Chondrocyte (in vitro differentiated cells): Measurements from ENCODE around the gene WBP1L. TPM values are rescaled to one million over a fixed set of nuclear protein-coding genes. Genes with fewer than 3 reads are reported as not detected.

ENCODE experiments used
- DNase-seq: peaks from one replicate; pipeline ENCODE4 v3.0.0; 2021; ENCODE audit warnings: mixed read lengths, low spot score
- H3K27ac Mint-ChIP-seq: one replicate; pipeline ENCODE4 v1.8.0; 2021; ENCODE audit warnings: mild to moderate bottlenecking, moderate library complexity, mixed read lengths; ENCODE audit not compliant: unreplicated experiment
- H3K27me3 Mint-ChIP-seq: 2 replicates; pipeline ENCODE4 v1.8.0; 2021; ENCODE audit warnings: low read depth, mixed read lengths
- H3K36me3 Mint-ChIP-seq: 2 replicates; pipeline ENCODE4 v1.8.0; 2021; ENCODE audit warnings: low read depth, mixed read lengths
- H3K4me1 Mint-ChIP-seq: 2 replicates; pipeline ENCODE4 v1.8.0; 2021; ENCODE audit warnings: low read depth, mild to moderate bottlenecking, mixed read lengths
- H3K4me3 Mint-ChIP-seq: one replicate; pipeline ENCODE4 v1.8.0; 2021; ENCODE audit warnings: mild to moderate bottlenecking, moderate library complexity, mixed read lengths; ENCODE audit not compliant: unreplicated experiment
- H3K9me3 Mint-ChIP-seq: 2 replicates; pipeline ENCODE4 v1.8.0; 2021; ENCODE audit warnings: low read depth, mixed read lengths
- total RNA-seq: library from RNA; stranded (reverse); gene quantifications from 3 replicates; pipeline ENCODE4 v1.2.1, GENCODE V29; 2021
- TF ChIP-seq, protein P1 (sequence below): fragments of 200-600 bp; sonication (generic); IDR thresholded peaks from 2 replicates; pipeline ENCODE4 v1.5.0; 2021; ENCODE audit warnings: antibody characterized with exemption, mild to moderate bottlenecking, moderate library complexity

WBP1L gene
- total RNA-seq, 1 donor from 2014 or later: 95.3 TPM

DNA sequence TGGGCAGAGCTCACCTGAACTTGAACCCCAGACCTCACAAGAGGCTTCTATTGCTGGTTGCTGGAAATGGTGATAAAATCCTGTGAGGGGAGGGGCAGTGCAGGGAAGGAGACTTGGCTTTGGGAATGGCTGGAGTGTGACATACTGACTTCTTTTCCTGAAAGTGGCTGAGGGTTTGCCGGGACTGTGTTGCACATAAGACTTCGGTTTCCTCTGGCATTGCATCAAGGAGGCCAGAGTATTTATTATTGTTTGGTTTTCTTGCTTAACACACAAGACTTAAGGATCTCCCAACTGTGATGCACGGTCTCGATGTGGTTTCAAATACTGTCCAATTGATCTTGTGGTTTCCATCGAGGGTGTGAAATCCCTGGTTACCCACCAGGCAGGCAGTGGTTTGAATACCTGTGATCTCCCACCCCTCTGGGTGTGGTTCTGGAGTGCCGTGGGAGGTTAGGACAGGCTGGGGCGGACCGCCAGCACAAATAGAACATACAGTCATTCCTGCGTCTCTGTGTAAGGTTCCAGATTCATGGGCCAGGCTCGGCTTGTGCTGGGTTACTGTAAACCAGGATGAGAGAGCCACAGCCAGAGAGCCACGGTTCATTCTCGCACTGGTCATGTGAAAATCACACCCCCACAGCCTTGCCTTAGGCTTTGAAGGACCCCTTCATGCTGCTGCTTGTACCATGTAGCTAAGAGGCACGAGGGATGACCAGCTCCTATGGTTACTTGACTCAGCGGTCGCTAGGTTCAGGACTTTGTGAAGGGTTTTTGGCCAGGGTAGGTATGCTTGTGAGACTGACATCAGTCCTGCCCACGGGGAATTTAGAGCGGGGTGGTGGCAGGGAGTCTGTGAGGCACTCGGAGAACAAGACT is 39.2 kb downstream of the WBP1L start:
- Mint-ChIP-seq H3K27me3 (no peaks in the 10 kb centered on the region), H3K4me3 (peak overlapping the region; percentile 42), H3K9me3 (no peaks in the 10 kb centered on the region), H3K36me3 (peaks cover 3% of the 10 kb centered on the region), H3K4me1 (peaks cover 89% of the 10 kb centered on the region), H3K27ac (peak overlapping the region; percentile 97)
- DNase-seq: no peak
- TF ChIP-seq, protein P1, sequence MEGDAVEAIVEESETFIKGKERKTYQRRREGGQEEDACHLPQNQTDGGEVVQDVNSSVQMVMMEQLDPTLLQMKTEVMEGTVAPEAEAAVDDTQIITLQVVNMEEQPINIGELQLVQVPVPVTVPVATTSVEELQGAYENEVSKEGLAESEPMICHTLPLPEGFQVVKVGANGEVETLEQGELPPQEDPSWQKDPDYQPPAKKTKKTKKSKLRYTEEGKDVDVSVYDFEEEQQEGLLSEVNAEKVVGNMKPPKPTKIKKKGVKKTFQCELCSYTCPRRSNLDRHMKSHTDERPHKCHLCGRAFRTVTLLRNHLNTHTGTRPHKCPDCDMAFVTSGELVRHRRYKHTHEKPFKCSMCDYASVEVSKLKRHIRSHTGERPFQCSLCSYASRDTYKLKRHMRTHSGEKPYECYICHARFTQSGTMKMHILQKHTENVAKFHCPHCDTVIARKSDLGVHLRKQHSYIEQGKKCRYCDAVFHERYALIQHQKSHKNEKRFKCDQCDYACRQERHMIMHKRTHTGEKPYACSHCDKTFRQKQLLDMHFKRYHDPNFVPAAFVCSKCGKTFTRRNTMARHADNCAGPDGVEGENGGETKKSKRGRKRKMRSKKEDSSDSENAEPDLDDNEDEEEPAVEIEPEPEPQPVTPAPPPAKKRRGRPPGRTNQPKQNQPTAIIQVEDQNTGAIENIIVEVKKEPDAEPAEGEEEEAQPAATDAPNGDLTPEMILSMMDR: no peak

DNA sequence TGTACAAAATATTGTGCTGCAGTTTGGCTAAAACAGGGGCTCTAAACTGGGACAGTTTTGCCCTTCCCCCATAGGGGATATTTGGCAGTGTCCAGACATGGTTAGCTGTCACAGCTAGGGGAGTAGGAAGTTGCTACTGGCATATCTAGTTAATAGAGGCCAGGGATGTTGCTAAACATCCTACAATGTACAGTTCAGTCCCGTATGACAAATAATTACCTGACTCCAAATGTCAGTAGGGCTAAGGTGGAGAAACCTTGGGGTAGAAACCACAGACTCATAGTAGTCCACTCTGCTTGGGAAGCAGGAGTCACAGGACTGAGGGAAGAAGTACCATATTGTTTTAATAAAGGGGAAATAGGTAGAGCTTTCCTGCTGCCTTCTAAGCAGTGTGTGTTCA is 39.8 kb downstream of the WBP1L start:
- H3K27me3 Mint-ChIP-seq: no peaks in the 10 kb centered on the region
- peak overlapping the region; percentile 97 for H3K27ac Mint-ChIP-seq
- no peak for DNase-seq
- H3K4me1 Mint-ChIP-seq: peaks cover 89% of the 10 kb centered on the region
- TF ChIP-seq, protein P1: no peak
- peaks cover 3% of the 10 kb centered on the region for H3K36me3 Mint-ChIP-seq
- peak overlapping the region; percentile 40 for H3K4me3 Mint-ChIP-seq
- no peaks in the 10 kb centered on the region for H3K9me3 Mint-ChIP-seq

DNA sequence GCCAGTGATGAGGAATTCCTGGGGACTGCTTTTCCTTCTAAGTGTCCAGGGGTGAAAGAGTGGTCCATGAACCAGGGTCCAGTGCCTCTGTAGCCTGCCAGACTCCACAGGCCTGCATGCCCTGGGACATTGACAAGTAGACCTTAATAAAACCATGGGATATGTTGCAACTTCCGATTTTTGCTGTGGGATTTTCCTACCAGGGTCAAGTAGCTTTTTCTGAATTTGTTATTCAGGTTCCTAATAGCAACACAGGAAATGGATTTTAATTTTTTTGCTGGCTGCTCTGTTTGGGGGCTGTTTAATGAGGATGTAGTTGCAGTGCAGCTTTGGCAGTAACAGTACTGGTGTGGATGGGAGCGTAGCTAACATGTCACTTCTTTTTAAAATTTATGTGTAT is 42.1 kb downstream of the WBP1L start:
- H3K36me3 Mint-ChIP-seq: peaks cover 10% of the 10 kb centered on the region
- TF ChIP-seq, protein P1: no peak
- H3K4me3 Mint-ChIP-seq: no peak overlapping the region
- H3K27me3 Mint-ChIP-seq: no peaks in the 10 kb centered on the region
- H3K27ac Mint-ChIP-seq: peak overlapping the region; percentile 52
- H3K9me3 Mint-ChIP-seq: peaks cover 5% of the 10 kb centered on the region
- H3K4me1 Mint-ChIP-seq: peaks cover 79% of the 10 kb centered on the region
- no peak for DNase-seq

DNA sequence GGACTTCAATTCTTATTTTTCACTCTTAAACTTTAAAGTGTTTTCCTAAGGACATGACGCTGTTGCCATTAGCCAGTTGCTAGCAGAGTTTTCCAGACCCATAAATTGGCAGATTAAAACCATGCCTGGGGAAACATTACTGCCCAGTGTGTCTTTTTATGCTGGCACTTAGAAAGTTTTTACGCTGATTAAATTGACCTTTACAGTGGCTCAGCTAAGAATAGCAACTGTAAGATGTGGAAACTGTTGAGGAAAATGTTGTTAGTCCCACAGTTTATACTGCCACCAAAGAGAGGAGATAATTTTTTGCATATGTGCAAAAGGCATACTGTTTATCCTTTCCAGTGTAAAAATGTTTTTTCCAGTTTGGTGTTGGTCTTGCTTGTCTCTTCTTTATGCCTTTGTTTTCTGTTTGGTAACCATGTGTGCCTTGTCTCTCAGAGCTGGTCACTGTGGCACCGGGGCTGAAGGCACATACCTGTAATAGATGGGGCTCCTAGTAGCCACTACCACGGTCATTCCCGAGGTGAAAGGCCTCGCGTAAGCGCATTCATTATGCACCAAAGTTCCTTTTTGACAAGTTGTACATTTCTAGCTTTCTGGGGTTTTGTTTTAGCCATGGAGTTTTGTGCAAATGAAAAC is 48.1 kb downstream of the WBP1L start:
- H3K36me3 Mint-ChIP-seq: peaks cover 7% of the 10 kb centered on the region
- TF ChIP-seq, protein P1: no peak
- H3K9me3 Mint-ChIP-seq: peaks cover 5% of the 10 kb centered on the region
- H3K4me1 Mint-ChIP-seq: peaks cover 77% of the 10 kb centered on the region
- no peaks in the 10 kb centered on the region for H3K27me3 Mint-ChIP-seq
- peak overlapping the region; percentile 78 for H3K27ac Mint-ChIP-seq
- H3K4me3 Mint-ChIP-seq: no peak overlapping the region
- no peak for DNase-seq

DNA sequence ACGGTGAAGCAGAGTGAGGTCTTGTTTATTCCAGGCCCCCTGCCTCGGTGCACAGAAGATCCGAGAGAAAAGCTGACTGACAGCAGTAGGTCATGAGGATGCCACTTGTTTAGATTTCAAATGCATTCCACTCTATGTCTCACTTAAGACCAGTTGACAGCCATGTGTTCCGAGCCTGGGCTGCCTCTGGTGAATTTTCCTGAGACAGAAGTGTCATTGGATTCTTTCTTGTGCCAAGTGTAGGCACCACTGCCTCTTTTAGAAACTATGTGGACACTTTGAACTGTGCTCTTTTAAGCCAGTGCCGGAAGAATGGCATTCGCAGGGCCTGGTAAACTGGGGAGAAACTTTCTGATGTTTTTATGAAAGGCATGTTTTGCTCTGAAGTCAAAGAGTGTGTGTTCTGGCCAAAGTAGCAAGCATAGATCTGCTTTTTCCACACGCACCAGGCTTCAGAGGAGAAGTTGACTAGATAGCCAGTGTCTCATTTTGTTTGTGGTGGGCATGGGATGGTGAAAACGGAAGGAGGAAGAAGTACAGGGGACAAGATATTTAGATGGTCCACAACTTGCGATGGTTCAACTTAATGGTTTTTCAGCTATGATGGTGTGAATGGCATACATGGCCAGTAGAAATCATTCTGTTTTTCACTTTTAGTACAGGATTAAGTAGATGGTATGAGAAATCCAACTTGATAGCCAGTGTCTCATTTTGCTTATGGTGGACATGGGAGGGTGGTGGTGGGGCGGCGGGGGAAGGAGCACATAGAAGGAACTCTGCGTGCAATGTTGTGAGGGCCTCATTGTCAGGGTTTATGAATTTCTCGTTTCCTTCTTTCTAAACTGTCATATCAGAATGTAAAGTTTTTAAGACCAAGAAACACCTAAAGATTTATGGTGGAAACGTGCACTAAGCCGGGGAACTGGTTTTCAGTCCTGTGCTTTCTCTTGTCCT is 52.0 kb downstream of the WBP1L start:
- Mint-ChIP-seq H3K4me1 (peaks cover 79% of the 10 kb centered on the region), H3K27ac (peak overlapping the region; percentile 83), H3K36me3 (peaks cover 10% of the 10 kb centered on the region), H3K9me3 (no peaks in the 10 kb centered on the region), H3K27me3 (no peaks in the 10 kb centered on the region), H3K4me3 (peak overlapping the region; percentile 11)
- TF ChIP-seq, protein P1: no peak
- no peak for DNase-seq
